Fibroblast of lung (primary cell): Measurements from ENCODE around the gene STK32A. TPM values are rescaled to one million over a fixed set of nuclear protein-coding genes. Genes with fewer than 3 reads are reported as not detected.

Experiments used
- DNase-seq, 2 donors: peaks; one replicate each; pipeline versions ENCODE4 v3.0.0 to v3.0.0-alpha.2; 2010; ENCODE audit warnings: low read depth in 2 of 2
- H2AFZ ChIP-seq: 2 replicates; pipeline ENCODE4 v1.5.1; 2012; ENCODE audit warnings: low read length, control low read depth, inconsistent platforms
- H3K27ac ChIP-seq: 2 replicates; pipeline ENCODE4 v1.5.1; 2011; ENCODE audit warnings: low read length, control low read depth; ENCODE audit not compliant: insufficient read depth
- H3K27me3 ChIP-seq: 2 replicates; pipeline ENCODE4 v1.5.1; 2011; ENCODE audit warnings: mild to moderate bottlenecking, low read length; ENCODE audit not compliant: control insufficient read depth, insufficient read depth
- H3K36me3 ChIP-seq: 2 replicates; pipeline ENCODE4 v1.5.1; 2011; ENCODE audit warnings: low read length; ENCODE audit not compliant: control insufficient read depth, insufficient read depth
- H3K4me1 ChIP-seq: 2 replicates; pipeline ENCODE4 v1.5.1; 2011; ENCODE audit warnings: low read length; ENCODE audit not compliant: control insufficient read depth, insufficient read depth; ENCODE audit errors: extremely low read depth
- H3K4me2 ChIP-seq: 2 replicates; pipeline ENCODE4 v1.5.1; 2011; ENCODE audit warnings: low read length, control low read depth; ENCODE audit not compliant: insufficient read depth; ENCODE audit errors: extremely low read depth
- H3K4me3 ChIP-seq, 4 experiments: fragments of 200-600 bp in 1 of 4; sonication (generic) in 1 of 4; replicated peaks in 1 of 4; 2 replicates each; pipeline ENCODE4 v1.5.1; 2011 to 2016; ENCODE audit warnings: low read length in 4 of 4, low read depth in 3 of 4, mild to moderate bottlenecking in 3 of 4, control low read depth in 2 of 4, inconsistent platforms in 1 of 4, mixed read lengths in 1 of 4; ENCODE audit not compliant: insufficient read depth in 1 of 4; ENCODE audit errors: control extremely low read depth in 1 of 4
- H3K79me2 ChIP-seq: 2 replicates; pipeline ENCODE4 v1.5.1; 2012; ENCODE audit warnings: mild to moderate bottlenecking, low read length, inconsistent platforms; ENCODE audit not compliant: control insufficient read depth, insufficient read depth
- H3K9ac ChIP-seq: 2 replicates; pipeline ENCODE4 v1.5.1; 2011; ENCODE audit warnings: mild to moderate bottlenecking, low read length, control low read depth; ENCODE audit not compliant: insufficient read depth
- H3K9me3 ChIP-seq: 2 replicates; pipeline ENCODE4 v1.5.1; 2012; ENCODE audit warnings: low read depth, low read length; ENCODE audit not compliant: control insufficient read depth, insufficient read depth
- H4K20me1 ChIP-seq: 2 replicates; pipeline ENCODE4 v1.5.1; 2011; ENCODE audit warnings: low read length; ENCODE audit not compliant: control insufficient read depth, insufficient read depth; ENCODE audit errors: extremely low read depth
- EZH2 ChIP-seq: IDR thresholded peaks from 2 replicates; pipeline ENCODE4 v1.5.1; 2012; ENCODE audit warnings: low read length, control low read depth, mild to moderate bottlenecking; ENCODE audit errors: missing control alignments
- polyA plus RNA-seq, 2 donors: library from polyadenylated mRNA; depleted of rRNA in 1 of 2; stranded (reverse) in 1 of 2; unstranded in 1 of 2; fragments of >200 nt; gene quantifications; 2 replicates each; pipeline ENCODE4 v1.2.1, GENCODE V29; 2011 to 2012; ENCODE audit warnings: missing spikeins in 1 of 2
- total RNA-seq: library from RNA; depleted of rRNA; stranded (reverse); fragments of >200 nt; gene quantifications from 2 replicates; pipeline ENCODE4 v1.2.1, GENCODE V29; 2014
- TF ChIP-seq, protein P1 (sequence below), 2 donors: IDR thresholded peaks in 1 of 2; conservative IDR thresholded peaks in 1 of 2; 1 replicate in 1 of 2; 2 replicates in 1 of 2; pipeline ENCODE4 v1.5.1; 2011 to 2012; ENCODE audit warnings: low read length in 2 of 2, control low read depth in 1 of 2, inconsistent platforms in 1 of 2, low read depth in 1 of 2, mild to moderate bottlenecking in 1 of 2

Gene STK32A
- total and polyA plus RNA-seq, 2 donors (not counting 1 experiment from before 2014, with no cell fraction given) = 0.30 to 2.5 TPM

DNA sequence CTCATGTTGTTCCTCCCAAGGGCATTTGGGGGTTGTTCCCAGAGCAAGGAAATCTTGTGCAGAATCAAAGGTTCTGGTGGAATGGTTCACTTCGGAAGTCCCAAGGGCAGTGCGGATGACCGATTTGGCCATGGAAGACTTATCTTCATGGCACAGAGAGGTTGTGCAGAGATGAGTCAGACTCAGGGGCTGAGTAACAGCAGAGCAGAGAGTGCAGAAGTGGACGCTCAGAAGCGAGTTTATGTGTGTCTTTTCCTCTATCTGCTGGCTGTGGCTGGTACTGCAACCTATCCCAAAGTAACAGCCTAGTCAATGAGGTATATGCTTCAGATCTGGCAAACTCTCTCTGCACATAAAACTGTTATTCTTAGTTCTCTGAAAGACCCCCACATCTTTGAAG is 157.0 kb downstream of the STK32A start:
- H3K4me2 ChIP-seq = no peak overlapping the region
- H3K36me3 ChIP-seq = peaks cover 5% of the 10 kb centered on the region
- no peak overlapping the region for H3K27ac ChIP-seq
- H2AFZ ChIP-seq = no peak overlapping the region
- H3K4me1 ChIP-seq = peaks cover 3% of the 10 kb centered on the region
- H3K4me3 ChIP-seq = no peak overlapping the region
- no peaks in the 10 kb centered on the region for H4K20me1 ChIP-seq
- TF ChIP-seq, protein P1, sequence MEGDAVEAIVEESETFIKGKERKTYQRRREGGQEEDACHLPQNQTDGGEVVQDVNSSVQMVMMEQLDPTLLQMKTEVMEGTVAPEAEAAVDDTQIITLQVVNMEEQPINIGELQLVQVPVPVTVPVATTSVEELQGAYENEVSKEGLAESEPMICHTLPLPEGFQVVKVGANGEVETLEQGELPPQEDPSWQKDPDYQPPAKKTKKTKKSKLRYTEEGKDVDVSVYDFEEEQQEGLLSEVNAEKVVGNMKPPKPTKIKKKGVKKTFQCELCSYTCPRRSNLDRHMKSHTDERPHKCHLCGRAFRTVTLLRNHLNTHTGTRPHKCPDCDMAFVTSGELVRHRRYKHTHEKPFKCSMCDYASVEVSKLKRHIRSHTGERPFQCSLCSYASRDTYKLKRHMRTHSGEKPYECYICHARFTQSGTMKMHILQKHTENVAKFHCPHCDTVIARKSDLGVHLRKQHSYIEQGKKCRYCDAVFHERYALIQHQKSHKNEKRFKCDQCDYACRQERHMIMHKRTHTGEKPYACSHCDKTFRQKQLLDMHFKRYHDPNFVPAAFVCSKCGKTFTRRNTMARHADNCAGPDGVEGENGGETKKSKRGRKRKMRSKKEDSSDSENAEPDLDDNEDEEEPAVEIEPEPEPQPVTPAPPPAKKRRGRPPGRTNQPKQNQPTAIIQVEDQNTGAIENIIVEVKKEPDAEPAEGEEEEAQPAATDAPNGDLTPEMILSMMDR (conservative IDR thresholded peaks at IDR 0.05 in 1 of 2, IDR thresholded peaks at IDR 0.05 in 1 of 2; ENCODE audit: low read depth in 1 of 2, low read length in 2 of 2) = peak; percentile 55 to 75
- TF ChIP-seq EZH2 = no peak
- DNase-seq = peak; percentile 78 to 91
- no peaks in the 10 kb centered on the region for H3K9me3 ChIP-seq
- no peaks in the 10 kb centered on the region for H3K27me3 ChIP-seq
- no peaks in the 10 kb centered on the region for H3K79me2 ChIP-seq
- H3K9ac ChIP-seq = no peak overlapping the region

DNA sequence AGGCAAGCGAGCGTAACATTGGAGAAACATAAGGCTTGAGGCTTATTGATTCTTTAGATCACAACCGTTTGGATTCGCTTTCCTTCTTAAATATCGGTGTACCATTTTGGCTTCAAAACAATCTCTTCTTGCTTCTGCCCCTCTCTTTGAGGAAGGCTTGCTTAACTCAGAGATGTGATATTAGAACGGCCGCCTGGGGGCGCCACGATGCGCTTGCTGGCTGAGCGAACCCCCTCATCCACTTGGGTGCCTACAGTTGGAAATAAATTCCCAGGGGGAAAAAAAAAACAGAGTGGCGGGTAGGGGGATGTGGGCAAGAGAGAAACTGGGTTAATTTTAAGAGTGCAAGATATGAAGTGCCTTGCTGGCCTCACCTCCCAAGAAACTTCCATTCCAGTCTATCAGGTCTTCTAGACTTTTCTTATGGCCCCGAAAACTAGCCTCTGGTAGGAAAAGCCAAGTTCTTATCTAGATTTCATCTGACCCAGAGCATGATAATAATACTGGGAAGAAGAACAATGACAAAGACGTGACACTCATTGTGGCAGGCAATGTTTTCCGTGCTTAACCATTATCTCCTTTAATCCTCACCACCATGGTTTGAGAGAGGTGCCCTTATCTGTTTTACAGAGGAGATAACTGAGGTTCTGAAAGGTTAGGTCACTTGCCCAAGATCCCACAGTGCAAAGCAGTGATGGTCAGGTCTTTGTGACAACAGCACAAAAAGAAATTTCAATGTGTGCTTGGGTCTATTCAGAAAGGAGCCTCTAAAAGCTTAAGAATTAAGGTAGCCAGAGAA is 159.2 kb downstream of the STK32A start:
- no peak overlapping the region for H3K4me2 ChIP-seq
- H3K4me1 ChIP-seq = peaks cover 3% of the 10 kb centered on the region
- DNase-seq = no peak
- H2AFZ ChIP-seq = no peak overlapping the region
- no peaks in the 10 kb centered on the region for H3K79me2 ChIP-seq
- peaks cover 5% of the 10 kb centered on the region for H3K36me3 ChIP-seq
- TF ChIP-seq EZH2 = no peak
- TF ChIP-seq, protein P1 (conservative IDR thresholded peaks at IDR 0.05 in 1 of 2, IDR thresholded peaks at IDR 0.05 in 1 of 2; ENCODE audit: low read depth in 1 of 2, low read length in 2 of 2) = peak; percentile 26 to 29
- H3K9ac ChIP-seq = no peak overlapping the region
- H3K27ac ChIP-seq = no peak overlapping the region
- H3K27me3 ChIP-seq = no peaks in the 10 kb centered on the region
- no peaks in the 10 kb centered on the region for H4K20me1 ChIP-seq
- H3K4me3 ChIP-seq = no peak overlapping the region
- H3K9me3 ChIP-seq = no peaks in the 10 kb centered on the region

GRCh38 chr5:147396070-147396823 is 161.4 kb downstream of the STK32A start:
- H3K79me2 ChIP-seq = no peaks in the 10 kb centered on the region
- TF ChIP-seq, protein P1 (conservative IDR thresholded peaks at IDR 0.05 in 1 of 2, IDR thresholded peaks at IDR 0.05 in 1 of 2; ENCODE audit: low read depth in 1 of 2, low read length in 2 of 2) = no peak
- no peak for TF ChIP-seq EZH2
- no peak overlapping the region for H3K4me2 ChIP-seq
- H3K4me1 ChIP-seq = peaks cover 3% of the 10 kb centered on the region
- H3K9ac ChIP-seq = peak overlapping the region; percentile 20
- H3K27ac ChIP-seq = peak overlapping the region; percentile 19
- no peak overlapping the region for H2AFZ ChIP-seq
- H3K9me3 ChIP-seq = no peaks in the 10 kb centered on the region
- H3K36me3 ChIP-seq = peaks cover 11% of the 10 kb centered on the region
- no peak overlapping the region for H3K4me3 ChIP-seq
- DNase-seq = peak in 1 of 2 donors; percentile 86
- no peaks in the 10 kb centered on the region for H3K27me3 ChIP-seq
- no peaks in the 10 kb centered on the region for H4K20me1 ChIP-seq
